Ishikawa (cell line): ENCODE measurements around the gene SOX5.

Source experiments
- CEBPB ChIP-seq: IDR thresholded peaks from 2 replicates; pipeline ENCODE4 v1.6.1; 2012
- CREB1 ChIP-seq: IDR thresholded peaks from 2 replicates; pipeline ENCODE4 v1.6.1; 2012; ENCODE audit warnings: low read depth
- EGR1 ChIP-seq: IDR thresholded peaks from 2 replicates; pipeline ENCODE4 v1.6.1; 2012
- EP300 ChIP-seq: IDR thresholded peaks from 2 replicates; pipeline ENCODE4 v1.6.1; 2012; ENCODE audit warnings: borderline replicate concordance
- FOXM1 ChIP-seq: IDR thresholded peaks from 2 replicates; pipeline ENCODE4 v1.6.1; 2012; ENCODE audit warnings: low read depth, borderline replicate concordance
- NFIC ChIP-seq: IDR thresholded peaks from 2 replicates; pipeline ENCODE4 v1.6.1; 2012
- RAD21 ChIP-seq: IDR thresholded peaks from 2 replicates; pipeline ENCODE4 v1.6.1; 2012; ENCODE audit warnings: low read depth
- TAF1 ChIP-seq: IDR thresholded peaks from 2 replicates; pipeline ENCODE4 v1.6.1; 2012; ENCODE audit warnings: low read depth, mild to moderate bottlenecking
- TCF12 ChIP-seq: IDR thresholded peaks from 2 replicates; pipeline ENCODE4 v1.6.1; 2012; ENCODE audit warnings: low read depth
- TEAD4 ChIP-seq: IDR thresholded peaks from 2 replicates; pipeline ENCODE4 v1.6.1; 2012
- YY1 ChIP-seq: IDR thresholded peaks from 2 replicates; pipeline ENCODE4 v1.6.1; 2012; ENCODE audit warnings: low read depth
- ZBTB7A ChIP-seq: IDR thresholded peaks from 2 replicates; pipeline ENCODE4 v1.6.1; 2012; ENCODE audit warnings: low read depth
- TF ChIP-seq, protein P1 (sequence below): IDR thresholded peaks from 2 replicates; pipeline ENCODE4 v1.6.1; 2012
- TF ChIP-seq, protein P2 (sequence below): IDR thresholded peaks from 2 replicates; pipeline ENCODE4 v1.6.1; 2012; ENCODE audit warnings: low read depth, mild to moderate bottlenecking
- TF ChIP-seq, protein P3 (sequence below): IDR thresholded peaks from 2 replicates; pipeline ENCODE4 v1.6.1; 2012

The SOX5 gene

DNA sequence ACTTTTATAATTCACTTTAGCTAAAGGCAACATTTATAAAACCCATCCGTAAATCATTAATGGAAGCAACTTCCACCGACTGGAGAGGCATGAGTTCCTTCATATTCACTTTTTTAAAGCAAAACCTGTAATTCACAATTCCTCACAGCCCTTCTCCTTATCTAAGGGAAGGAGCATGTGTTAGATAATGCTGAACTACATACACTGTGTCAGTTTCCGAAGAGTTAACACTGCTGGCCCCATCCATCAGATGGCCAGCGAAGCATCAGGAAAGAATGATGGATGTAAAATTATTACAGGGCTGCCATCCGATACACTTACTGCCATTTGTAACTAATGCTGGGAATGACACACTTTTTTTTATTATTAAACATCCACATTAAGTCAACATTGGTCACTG, 392.8 kb downstream of the SOX5 start:
- TF ChIP-seq NFIC = no peak

DNA sequence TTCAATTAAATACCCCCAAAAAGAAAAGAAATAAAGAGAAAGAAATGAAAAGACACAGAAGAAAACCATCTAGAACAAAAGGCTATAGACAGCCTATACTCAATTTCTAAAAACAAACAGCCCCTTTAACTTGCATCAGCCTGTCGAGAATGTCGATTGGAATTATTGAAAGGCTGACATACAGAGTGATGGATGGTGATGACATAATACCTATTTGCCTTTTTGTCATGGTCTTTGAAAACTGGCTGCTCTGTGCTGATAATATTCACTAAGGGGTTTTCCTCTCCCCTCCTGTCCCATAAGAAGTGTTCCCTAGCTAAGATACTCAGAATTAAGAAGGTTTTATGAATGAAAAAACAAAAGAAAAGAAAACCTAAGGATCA, 393.7 kb downstream of the SOX5 start:
- TF ChIP-seq EP300 (no peak), FOXM1 (no peak), TCF12 (no peak), NFIC (no peak), TEAD4 (no peak), YY1 (no peak), ZBTB7A (no peak), EGR1 (no peak), CEBPB (no peak), CREB1 (no peak)
- TF ChIP-seq, protein P1, sequence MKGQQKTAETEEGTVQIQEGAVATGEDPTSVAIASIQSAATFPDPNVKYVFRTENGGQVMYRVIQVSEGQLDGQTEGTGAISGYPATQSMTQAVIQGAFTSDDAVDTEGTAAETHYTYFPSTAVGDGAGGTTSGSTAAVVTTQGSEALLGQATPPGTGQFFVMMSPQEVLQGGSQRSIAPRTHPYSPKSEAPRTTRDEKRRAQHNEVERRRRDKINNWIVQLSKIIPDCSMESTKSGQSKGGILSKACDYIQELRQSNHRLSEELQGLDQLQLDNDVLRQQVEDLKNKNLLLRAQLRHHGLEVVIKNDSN = no peak
- TF ChIP-seq, protein P2, sequence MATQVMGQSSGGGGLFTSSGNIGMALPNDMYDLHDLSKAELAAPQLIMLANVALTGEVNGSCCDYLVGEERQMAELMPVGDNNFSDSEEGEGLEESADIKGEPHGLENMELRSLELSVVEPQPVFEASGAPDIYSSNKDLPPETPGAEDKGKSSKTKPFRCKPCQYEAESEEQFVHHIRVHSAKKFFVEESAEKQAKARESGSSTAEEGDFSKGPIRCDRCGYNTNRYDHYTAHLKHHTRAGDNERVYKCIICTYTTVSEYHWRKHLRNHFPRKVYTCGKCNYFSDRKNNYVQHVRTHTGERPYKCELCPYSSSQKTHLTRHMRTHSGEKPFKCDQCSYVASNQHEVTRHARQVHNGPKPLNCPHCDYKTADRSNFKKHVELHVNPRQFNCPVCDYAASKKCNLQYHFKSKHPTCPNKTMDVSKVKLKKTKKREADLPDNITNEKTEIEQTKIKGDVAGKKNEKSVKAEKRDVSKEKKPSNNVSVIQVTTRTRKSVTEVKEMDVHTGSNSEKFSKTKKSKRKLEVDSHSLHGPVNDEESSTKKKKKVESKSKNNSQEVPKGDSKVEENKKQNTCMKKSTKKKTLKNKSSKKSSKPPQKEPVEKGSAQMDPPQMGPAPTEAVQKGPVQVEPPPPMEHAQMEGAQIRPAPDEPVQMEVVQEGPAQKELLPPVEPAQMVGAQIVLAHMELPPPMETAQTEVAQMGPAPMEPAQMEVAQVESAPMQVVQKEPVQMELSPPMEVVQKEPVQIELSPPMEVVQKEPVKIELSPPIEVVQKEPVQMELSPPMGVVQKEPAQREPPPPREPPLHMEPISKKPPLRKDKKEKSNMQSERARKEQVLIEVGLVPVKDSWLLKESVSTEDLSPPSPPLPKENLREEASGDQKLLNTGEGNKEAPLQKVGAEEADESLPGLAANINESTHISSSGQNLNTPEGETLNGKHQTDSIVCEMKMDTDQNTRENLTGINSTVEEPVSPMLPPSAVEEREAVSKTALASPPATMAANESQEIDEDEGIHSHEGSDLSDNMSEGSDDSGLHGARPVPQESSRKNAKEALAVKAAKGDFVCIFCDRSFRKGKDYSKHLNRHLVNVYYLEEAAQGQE = no peak

DNA sequence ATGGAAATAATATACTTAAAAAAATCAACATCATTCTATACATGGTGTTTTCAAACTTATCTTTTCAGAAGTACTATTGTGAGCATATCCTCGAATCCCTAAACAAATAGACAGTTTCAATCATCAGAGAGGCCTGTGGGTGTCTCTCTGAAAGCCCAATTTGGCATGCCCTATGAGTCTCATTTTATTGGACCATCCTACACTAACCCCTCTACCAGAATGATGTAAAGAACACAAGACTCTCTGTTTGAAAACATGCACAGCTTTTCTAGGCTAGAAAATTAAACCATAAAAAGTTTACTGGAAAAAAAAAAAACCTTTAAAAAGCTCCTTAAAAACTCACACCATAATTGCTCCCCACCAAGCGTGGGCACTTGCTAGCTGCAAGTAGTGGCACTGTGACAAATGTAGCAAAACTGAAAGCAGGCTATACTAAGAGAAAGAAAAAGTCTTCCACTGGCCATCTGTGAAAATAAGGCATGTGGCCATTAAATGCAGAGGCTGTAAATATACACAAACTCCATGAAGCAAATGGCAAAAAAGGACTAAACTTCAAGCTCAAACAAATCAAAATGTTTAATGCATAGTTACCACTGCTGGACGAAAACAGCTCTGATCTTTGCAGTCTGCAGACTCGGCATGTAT, 394.2 kb downstream of the SOX5 start:
- TF ChIP-seq CREB1 = no peak
- no peak for TF ChIP-seq TAF1
- no peak for TF ChIP-seq YY1
- TF ChIP-seq TEAD4 = no peak
- no peak for TF ChIP-seq CEBPB
- no peak for TF ChIP-seq NFIC
- TF ChIP-seq, protein P3, sequence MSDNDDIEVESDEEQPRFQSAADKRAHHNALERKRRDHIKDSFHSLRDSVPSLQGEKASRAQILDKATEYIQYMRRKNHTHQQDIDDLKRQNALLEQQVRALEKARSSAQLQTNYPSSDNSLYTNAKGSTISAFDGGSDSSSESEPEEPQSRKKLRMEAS = no peak
- no peak for TF ChIP-seq EP300
- TF ChIP-seq, protein P1 = no peak
- no peak for TF ChIP-seq EGR1
- TF ChIP-seq FOXM1 = no peak
- TF ChIP-seq, protein P2 = no peak
- no peak for TF ChIP-seq ZBTB7A
- TF ChIP-seq TCF12 = no peak
- TF ChIP-seq RAD21 = no peak

DNA sequence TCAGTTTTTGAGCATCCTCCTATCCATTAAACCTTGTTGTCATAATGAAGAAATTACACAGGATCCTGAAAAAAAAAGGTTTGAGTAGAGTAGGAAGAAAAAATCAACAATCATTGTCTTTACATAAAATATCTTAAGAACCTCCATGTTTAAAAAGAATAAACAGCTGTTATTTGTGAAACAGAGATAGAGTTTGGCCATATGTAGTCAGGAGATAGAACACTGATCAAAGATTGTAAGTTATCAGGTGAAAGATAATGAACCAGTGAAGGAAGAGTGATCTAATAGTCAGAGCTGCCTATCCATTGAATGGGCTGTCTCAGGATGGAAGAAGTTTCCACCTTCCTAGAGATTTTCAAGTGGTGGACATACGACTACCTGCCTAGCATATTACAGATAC, 397.1 kb downstream of the SOX5 start:
- TF ChIP-seq ZBTB7A (no peak), NFIC (no peak), CREB1 (no peak), EP300 (no peak), TAF1 (no peak), CEBPB (no peak), TCF12 (no peak)

DNA sequence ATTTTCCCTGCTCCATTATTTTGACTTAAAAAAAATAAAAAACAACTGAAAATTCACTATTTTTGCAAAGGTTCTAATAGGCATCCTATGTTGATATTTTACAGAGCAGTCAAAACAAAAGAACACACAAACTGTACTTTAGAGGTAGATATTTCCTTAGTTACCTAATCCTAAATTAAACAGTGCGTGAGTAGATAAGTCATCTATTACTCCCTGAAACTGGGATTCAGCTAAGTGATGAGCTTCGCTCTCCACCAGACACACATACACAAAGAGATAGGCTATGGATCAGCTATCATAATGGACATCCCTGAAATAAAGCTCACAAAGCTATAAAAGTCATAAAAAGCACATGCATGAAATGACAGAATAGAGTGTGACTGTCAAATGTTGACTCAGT, 398.7 kb downstream of the SOX5 start:
- no peak for TF ChIP-seq NFIC
- TF ChIP-seq TCF12 = no peak
- TF ChIP-seq CEBPB = no peak
- no peak for TF ChIP-seq YY1
- TF ChIP-seq ZBTB7A = no peak
- TF ChIP-seq, protein P3 = no peak

DNA sequence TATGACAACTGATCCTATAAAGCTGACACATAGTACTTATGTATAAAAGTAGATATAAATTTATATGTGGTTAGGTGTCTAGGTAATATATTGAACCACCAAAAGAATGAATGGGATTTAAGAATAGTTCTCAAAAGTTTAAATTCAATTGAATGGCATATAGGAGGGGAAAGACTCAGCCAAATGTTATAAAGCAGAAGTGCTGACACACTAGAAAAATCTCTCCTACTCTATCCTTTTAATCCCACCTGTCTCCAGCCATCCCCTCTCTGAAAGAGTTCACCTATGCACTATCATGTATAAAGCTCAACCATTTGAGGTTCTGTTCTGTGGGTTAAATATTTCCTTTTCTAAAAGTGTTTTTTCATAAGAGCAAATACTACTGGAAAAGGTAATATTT, 400.7 kb downstream of the SOX5 start:
- TF ChIP-seq RAD21 = no peak
- no peak for TF ChIP-seq TEAD4
- no peak for TF ChIP-seq ZBTB7A
- TF ChIP-seq FOXM1 = no peak
- TF ChIP-seq CEBPB = no peak
- TF ChIP-seq CREB1 = no peak
- TF ChIP-seq, protein P3 = no peak
- TF ChIP-seq TCF12 = no peak
- no peak for TF ChIP-seq EP300
- TF ChIP-seq, protein P1 = no peak
- TF ChIP-seq, protein P2 = no peak
- TF ChIP-seq NFIC = no peak
